CD8-positive, alpha-beta memory T cell (primary cell): ENCODE measurements around the gene BBS7. TPM values are rescaled to one million over a fixed set of nuclear protein-coding genes. Genes with fewer than 3 reads are reported as not detected.

ENCODE experiments used
- CTCF ChIA-PET: fragments of 350-600 bp; sonication (Branson Sonifier 250); formaldehyde crosslinking; loops from one replicate; lab custom pipeline; 2021; ENCODE audit warnings: antibody characterized with exemption; lab: Charles Lee
- POLR2A ChIA-PET: fragments of 350-600 bp; sonication (Branson Sonifier 250); formaldehyde crosslinking; loops from one replicate; lab custom pipeline; 2021; ENCODE audit warnings: antibody characterized with exemption; lab: Charles Lee
- DNase-seq, 5 donors: peaks; one replicate each; pipeline versions ENCODE4 v3.0.0 to v3.0.0-alpha.2; 2020 to 2022; ENCODE audit warnings: mixed read lengths in 1 of 5
- H3K27ac ChIP-seq: one replicate; pipeline ENCODE4 v1.7.0; 2013; ENCODE audit warnings: low read depth, mild to moderate bottlenecking, low read length, moderate library complexity
- H3K27me3 ChIP-seq: 2 replicates; pipeline ENCODE4 v1.7.0; 2013; ENCODE audit warnings: low read length, mild to moderate bottlenecking; ENCODE audit not compliant: insufficient read depth, poor library complexity, severe bottlenecking
- H3K36me3 ChIP-seq: 2 replicates; pipeline ENCODE4 v1.7.0; 2013; ENCODE audit warnings: mild to moderate bottlenecking, low read length, moderate library complexity; ENCODE audit not compliant: insufficient read depth
- H3K4me1 ChIP-seq: 2 replicates; pipeline ENCODE4 v1.7.0; 2013; ENCODE audit warnings: mild to moderate bottlenecking, low read length, moderate library complexity; ENCODE audit not compliant: insufficient read depth
- H3K4me3 ChIP-seq: 2 replicates; pipeline ENCODE4 v1.7.0; 2013; ENCODE audit warnings: mild to moderate bottlenecking, low read length
- H3K9me3 ChIP-seq: 2 replicates; pipeline ENCODE4 v1.7.0; 2013; ENCODE audit warnings: mild to moderate bottlenecking, low read length
- H3K27ac Mint-ChIP-seq, 8 donors: one replicate each; pipeline ENCODE4 v1.8.0; 2020 to 2021; ENCODE audit warnings: mixed read lengths in 8 of 8, mild to moderate bottlenecking in 6 of 8, inconsistent platforms in 3 of 8, moderate library complexity in 3 of 8
- H3K27me3 Mint-ChIP-seq, 2 donors: one replicate each; pipeline ENCODE4 v1.8.0; 2020 to 2021; ENCODE audit warnings: mixed read lengths in 2 of 2, mild to moderate bottlenecking in 1 of 2, moderate library complexity in 1 of 2
- H3K36me3 Mint-ChIP-seq, 3 donors: one replicate each; pipeline ENCODE4 v1.8.0; 2020 to 2021; ENCODE audit warnings: mixed read lengths in 3 of 3, inconsistent platforms in 1 of 3, mild to moderate bottlenecking in 1 of 3
- H3K4me1 Mint-ChIP-seq, 3 donors: one replicate each; pipeline ENCODE4 v1.8.0; 2020 to 2021; ENCODE audit warnings: mixed read lengths in 3 of 3, inconsistent platforms in 1 of 3, mild to moderate bottlenecking in 1 of 3
- H3K4me3 Mint-ChIP-seq, 7 donors: one replicate each; pipeline ENCODE4 v1.8.0; 2020 to 2021; ENCODE audit warnings: mixed read lengths in 7 of 7, mild to moderate bottlenecking in 6 of 7, moderate library complexity in 4 of 7, inconsistent platforms in 2 of 7
- H3K9me3 Mint-ChIP-seq, 5 donors: one replicate each; pipeline ENCODE4 v1.8.0; 2020 to 2022; ENCODE audit warnings: mixed read lengths in 5 of 5, mild to moderate bottlenecking in 3 of 5, moderate library complexity in 2 of 5, inconsistent platforms in 1 of 5
- polyA plus RNA-seq: library from polyadenylated mRNA; unstranded; fragments of 300-500 nt; fragmentation: Illumina TruSeq; gene quantifications from one replicate; pipeline ENCODE4 v1.2.3, GENCODE V29; 2021
- total RNA-seq, 2 experiments: library from RNA; stranded (reverse); gene quantifications; one replicate each; pipeline ENCODE4 v1.2.3, GENCODE V29; 2021

The BBS7 gene
- total and polyA plus RNA-seq, 3 experiments from 2014 or later: 10.8 to 23.4 (median 23.3) TPM

DNA sequence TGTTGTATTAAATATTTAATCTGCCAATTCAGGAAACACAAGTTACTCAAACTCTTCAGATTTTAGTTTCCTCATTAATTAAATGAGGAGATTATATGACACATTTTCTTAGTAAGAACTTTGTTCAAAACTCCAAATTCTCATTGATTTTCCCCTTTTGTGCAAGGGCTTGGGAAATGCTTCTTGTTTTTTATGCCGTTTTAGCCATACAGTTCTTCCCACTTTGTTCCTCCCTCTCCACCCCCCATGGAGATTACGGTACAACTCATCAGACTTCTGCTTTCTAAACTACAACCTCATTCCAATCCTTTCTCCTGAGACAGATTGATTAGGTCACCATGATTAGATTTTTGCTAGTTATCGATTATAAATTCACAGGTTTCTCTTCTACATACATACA lies 10.9 kb upstream of the BBS7 start:
- Mint-ChIP-seq H3K27me3 (peaks cover 13 to 60% of the 10 kb centered on the region in 2 donors), H3K27ac (no peak overlapping the region), H3K36me3 (peaks cover 0 to 4% (median 0%) of the 10 kb centered on the region in 3 donors), H3K9me3 (no peaks in the 10 kb centered on the region), H3K4me1 (no peaks in the 10 kb centered on the region), H3K4me3 (no peak overlapping the region)
- no peak for DNase-seq
- ChIA-PET POLR2A (no interaction called here), CTCF (no interaction called here)
- Histone ChIP-seq H3K27me3 (no peaks in the 10 kb centered on the region), H3K4me1 (no peaks in the 10 kb centered on the region), H3K4me3 (no peak overlapping the region), H3K27ac (no peak overlapping the region), H3K9me3 (no peaks in the 10 kb centered on the region), H3K36me3 (no peaks in the 10 kb centered on the region)

DNA sequence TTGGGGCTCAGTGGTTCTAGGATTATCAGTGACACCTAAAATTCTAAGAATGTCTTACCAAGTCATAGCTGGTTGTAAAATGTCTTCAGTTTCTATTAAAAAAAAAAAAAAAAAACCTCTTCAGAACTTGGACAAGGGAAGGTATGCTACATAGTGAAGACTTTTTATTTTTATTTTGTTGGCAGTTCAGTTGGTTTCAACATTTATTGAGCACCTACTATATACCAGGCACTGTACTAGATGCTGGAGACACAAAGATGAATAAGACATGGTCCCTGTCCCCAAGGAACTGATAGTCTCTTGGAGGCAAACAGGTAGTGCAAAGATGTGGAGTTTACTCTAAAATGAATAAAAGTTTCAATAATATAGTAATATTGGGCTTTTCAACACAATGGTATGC lies 8.9 kb upstream of the BBS7 start:
- H3K4me3 ChIP-seq: no peak overlapping the region
- H3K36me3 ChIP-seq: no peaks in the 10 kb centered on the region
- Mint-ChIP-seq H3K4me1 (no peaks in the 10 kb centered on the region), H3K36me3 (peaks cover 0 to 4% (median 0%) of the 10 kb centered on the region in 3 donors), H3K27me3 (peaks cover 17 to 58% of the 10 kb centered on the region in 2 donors), H3K27ac (no peak overlapping the region), H3K9me3 (no peaks in the 10 kb centered on the region), H3K4me3 (no peak overlapping the region)
- H3K4me1 ChIP-seq: no peaks in the 10 kb centered on the region
- no peak overlapping the region for H3K27ac ChIP-seq
- ChIA-PET POLR2A (interaction anchor here (0.7 kb wide), 1 partner anchor 9 kb away, joined by 7 read pairs; no protein-coding TSS in a partner anchor), CTCF (no interaction called here)
- no peaks in the 10 kb centered on the region for H3K27me3 ChIP-seq
- no peaks in the 10 kb centered on the region for H3K9me3 ChIP-seq
- no peak for DNase-seq

DNA sequence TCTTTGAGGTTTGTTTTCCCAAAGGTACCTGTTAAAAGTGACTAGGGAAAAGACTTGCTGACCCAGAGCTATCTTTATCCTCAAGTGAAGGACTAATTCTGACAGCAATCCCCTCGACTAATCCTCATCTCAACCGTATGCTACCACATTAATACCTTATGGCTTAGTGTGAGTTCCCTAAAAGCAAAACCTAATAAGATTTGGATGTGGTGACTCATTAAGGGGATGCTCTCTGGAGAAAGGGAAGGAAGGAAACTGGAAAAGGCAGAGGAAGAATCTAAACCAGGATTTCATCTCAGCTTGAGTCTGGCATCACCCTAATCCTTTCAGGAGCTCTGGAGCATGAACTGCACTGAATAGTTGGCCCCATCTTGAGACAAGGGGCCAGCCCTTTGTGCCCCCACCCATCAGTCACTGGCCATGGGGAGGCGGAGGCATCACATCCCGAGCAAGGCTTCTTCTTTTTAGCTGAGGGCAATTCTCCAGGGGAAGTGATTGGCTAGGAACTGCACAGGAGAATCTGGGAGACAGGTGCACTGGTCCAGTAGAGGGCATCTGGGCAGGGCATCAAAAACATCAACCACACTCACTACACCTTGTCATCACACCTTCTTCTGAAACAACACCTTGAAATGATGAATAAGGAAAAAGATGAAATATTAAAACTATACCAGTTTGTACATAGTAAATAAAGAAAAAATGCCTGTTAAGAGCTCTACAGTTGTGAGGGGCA lies 6.9 kb upstream of the BBS7 start:
- POLR2A ChIA-PET: no interaction called here
- H3K27me3 Mint-ChIP-seq: peaks cover 16 to 69% of the 10 kb centered on the region in 2 donors
- CTCF ChIA-PET: no interaction called here

DNA sequence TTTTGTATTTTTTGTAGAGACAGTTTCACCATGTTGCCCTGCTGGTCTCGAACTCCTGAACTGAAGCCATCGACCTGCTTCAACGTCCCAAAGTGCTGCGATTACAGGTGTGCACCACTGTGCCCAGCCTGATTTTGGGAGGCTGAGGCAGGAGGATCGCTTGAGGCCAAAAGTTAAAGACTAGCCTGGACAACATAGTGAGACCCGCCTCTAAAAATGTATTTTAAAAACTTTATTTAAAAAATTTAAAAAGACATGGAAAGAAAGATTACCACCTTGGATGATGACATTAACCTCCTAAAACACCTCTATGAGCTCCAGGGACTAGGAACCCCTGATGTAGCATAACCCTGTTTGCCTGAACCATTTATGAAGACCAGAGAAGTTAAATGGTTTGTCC lies 5.8 kb upstream of the BBS7 start:
- Mint-ChIP-seq H3K4me3 (no peak overlapping the region), H3K27me3 (peaks cover 21 to 65% of the 10 kb centered on the region in 2 donors), H3K9me3 (no peaks in the 10 kb centered on the region), H3K4me1 (peaks cover 0 to under 1% (median under 1%) of the 10 kb centered on the region in 3 donors), H3K27ac (no peak overlapping the region), H3K36me3 (peaks cover 0 to 4% (median 0%) of the 10 kb centered on the region in 3 donors)
- Histone ChIP-seq H3K4me1 (no peaks in the 10 kb centered on the region), H3K27me3 (no peaks in the 10 kb centered on the region), H3K36me3 (no peaks in the 10 kb centered on the region), H3K4me3 (no peak overlapping the region), H3K9me3 (no peaks in the 10 kb centered on the region), H3K27ac (no peak overlapping the region)
- DNase-seq: no peak
- POLR2A ChIA-PET: no interaction called here
- CTCF ChIA-PET: no interaction called here

More for the DNA sequence above, 6.9 kb upstream of the BBS7 start:
- Histone ChIP-seq H3K27me3 (no peaks in the 10 kb centered on the region), H3K4me1 (no peaks in the 10 kb centered on the region), H3K27ac (no peak overlapping the region), H3K4me3 (no peak overlapping the region), H3K36me3 (no peaks in the 10 kb centered on the region), H3K9me3 (no peaks in the 10 kb centered on the region)
- no peak overlapping the region for H3K4me3 Mint-ChIP-seq
- no peaks in the 10 kb centered on the region for H3K9me3 Mint-ChIP-seq
- DNase-seq: no peak
- H3K4me1 Mint-ChIP-seq: no peaks in the 10 kb centered on the region
- H3K36me3 Mint-ChIP-seq: peaks cover 0 to 4% (median 0%) of the 10 kb centered on the region in 3 donors
- H3K27ac Mint-ChIP-seq: peak overlapping the region in 1 of 8 donors; percentile 17

DNA sequence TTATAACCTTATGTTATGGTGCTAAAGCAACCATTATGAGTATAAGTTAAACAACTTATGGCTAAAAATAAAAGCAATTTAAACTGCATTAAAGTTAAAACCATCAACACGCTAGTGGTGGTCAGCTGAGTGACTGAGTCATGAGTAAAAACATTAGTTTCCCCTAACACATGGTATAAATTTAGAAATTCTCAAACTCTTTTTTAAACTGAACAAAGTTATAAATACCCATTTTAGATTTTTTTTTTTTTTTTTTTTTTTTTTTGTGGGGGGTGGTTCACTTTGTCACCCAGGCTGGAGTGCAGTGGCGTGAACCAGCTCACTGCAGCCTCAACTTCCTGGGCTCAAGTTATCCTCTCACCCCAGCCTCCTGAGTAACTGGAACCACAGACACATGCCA lies 5.4 kb upstream of the BBS7 start:
- H3K27me3 ChIP-seq: no peaks in the 10 kb centered on the region
- DNase-seq: no peak
- Mint-ChIP-seq H3K36me3 (peaks cover 0 to 4% (median 0%) of the 10 kb centered on the region in 3 donors), H3K27me3 (peaks cover 21 to 64% of the 10 kb centered on the region in 2 donors), H3K4me1 (peaks cover 4 to 5% (median 5%) of the 10 kb centered on the region in 3 donors), H3K4me3 (no peak overlapping the region), H3K9me3 (no peaks in the 10 kb centered on the region), H3K27ac (no peak overlapping the region)
- H3K27ac ChIP-seq: no peak overlapping the region
- H3K36me3 ChIP-seq: no peaks in the 10 kb centered on the region
- CTCF ChIA-PET: interaction anchor here (0.7 kb wide), 1 partner anchor 10 kb away, joined by 3 read pairs; no protein-coding TSS in a partner anchor
- no peak overlapping the region for H3K4me3 ChIP-seq
- H3K4me1 ChIP-seq: no peaks in the 10 kb centered on the region
- POLR2A ChIA-PET: no interaction called here
- no peaks in the 10 kb centered on the region for H3K9me3 ChIP-seq

DNA sequence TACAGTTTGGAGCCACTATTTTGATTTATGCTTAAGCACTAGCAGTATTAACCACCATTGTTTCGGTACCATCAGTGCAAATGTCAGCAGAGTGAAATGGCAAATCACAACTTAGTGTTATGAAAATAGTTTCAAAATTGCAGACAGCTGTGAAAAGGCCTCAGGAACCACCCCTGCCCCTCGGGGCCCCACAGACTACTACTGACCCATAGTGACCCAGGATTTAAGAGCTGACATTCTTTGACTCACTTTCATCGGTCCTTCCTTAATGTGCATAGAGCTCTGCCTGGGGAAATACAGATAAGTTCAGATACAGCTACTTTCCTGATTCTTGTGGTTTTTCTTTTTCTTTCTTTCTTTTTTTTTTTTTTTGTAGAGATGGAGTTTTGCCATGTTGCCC lies 3.3 kb upstream of the BBS7 start:
- H3K36me3 ChIP-seq: no peaks in the 10 kb centered on the region
- ChIA-PET CTCF (interaction anchor here (1.0 kb wide), 1 partner anchor 11 kb away, joined by 3 read pairs; no protein-coding TSS in a partner anchor), POLR2A (no interaction called here)
- H3K9me3 ChIP-seq: no peaks in the 10 kb centered on the region
- Mint-ChIP-seq H3K9me3 (no peaks in the 10 kb centered on the region), H3K4me1 (peaks cover 14 to 20% (median 20%) of the 10 kb centered on the region in 3 donors), H3K27ac (no peak overlapping the region), H3K36me3 (peaks cover 0 to 9% (median 4%) of the 10 kb centered on the region in 3 donors), H3K27me3 (peaks cover 21 to 45% of the 10 kb centered on the region in 2 donors), H3K4me3 (no peak overlapping the region)
- no peak overlapping the region for H3K4me3 ChIP-seq
- H3K4me1 ChIP-seq: peaks cover 7% of the 10 kb centered on the region
- H3K27ac ChIP-seq: no peak overlapping the region
- no peaks in the 10 kb centered on the region for H3K27me3 ChIP-seq
- no peak for DNase-seq

DNA sequence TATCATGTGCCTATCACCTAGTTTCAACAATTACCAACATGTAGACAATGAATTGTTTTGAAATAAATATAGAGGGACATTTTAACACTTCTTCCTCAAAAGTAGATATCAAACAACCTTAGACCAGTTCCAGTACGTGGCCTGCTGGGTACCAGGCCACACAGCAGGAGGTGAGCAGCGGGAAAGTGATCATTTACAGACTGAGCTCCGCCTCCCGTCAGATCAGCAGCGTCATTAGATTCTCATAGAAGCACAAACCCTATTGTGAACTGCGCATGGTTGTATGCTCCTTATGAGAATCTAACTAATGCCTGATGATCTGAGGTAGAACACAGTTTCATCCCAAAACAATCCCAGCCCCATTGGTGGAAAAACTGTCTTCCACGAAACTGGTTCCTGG lies 6.5 kb downstream of the BBS7 start:
- no peak for DNase-seq
- ChIA-PET CTCF (no interaction called here), POLR2A (no interaction called here)
- H3K27me3 ChIP-seq: no peaks in the 10 kb centered on the region
- H3K9me3 ChIP-seq: no peaks in the 10 kb centered on the region
- no peaks in the 10 kb centered on the region for H3K4me1 ChIP-seq
- H3K4me1 Mint-ChIP-seq: peaks cover 11 to 16% (median 12%) of the 10 kb centered on the region in 3 donors
- no peak overlapping the region for H3K4me3 ChIP-seq
- H3K27me3 Mint-ChIP-seq: no peaks in the 10 kb centered on the region
- no peaks in the 10 kb centered on the region for H3K9me3 Mint-ChIP-seq
- H3K4me3 Mint-ChIP-seq: no peak overlapping the region
- no peaks in the 10 kb centered on the region for H3K36me3 ChIP-seq
- no peak overlapping the region for H3K27ac ChIP-seq
- peak overlapping the region in 1 of 8 donors; percentile 10 for H3K27ac Mint-ChIP-seq
- H3K36me3 Mint-ChIP-seq: peaks cover 11 to 44% (median 13%) of the 10 kb centered on the region in 3 donors

DNA sequence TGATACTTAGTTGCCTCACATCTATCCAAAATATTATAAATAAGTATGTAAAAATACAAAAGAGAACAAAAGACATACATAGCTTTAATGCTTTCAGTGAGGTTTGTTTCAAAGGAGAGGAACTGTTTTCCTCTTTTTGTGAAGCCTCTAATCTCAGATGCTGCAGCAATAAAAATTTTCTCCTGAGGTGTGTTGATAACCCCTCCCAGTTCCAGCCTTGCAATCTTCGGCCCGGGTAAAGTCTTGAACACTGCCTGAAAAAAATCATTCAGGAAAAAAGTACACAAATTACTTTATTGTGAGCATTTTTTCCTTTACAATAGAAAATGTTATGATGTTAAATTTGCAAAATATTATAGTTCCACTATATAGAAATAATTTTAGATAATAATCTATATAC lies 8.8 kb downstream of the BBS7 start:
- Histone ChIP-seq H3K9me3 (no peaks in the 10 kb centered on the region), H3K27ac (no peak overlapping the region), H3K4me1 (no peaks in the 10 kb centered on the region), H3K27me3 (no peaks in the 10 kb centered on the region), H3K4me3 (no peak overlapping the region), H3K36me3 (no peaks in the 10 kb centered on the region)
- H3K4me3 Mint-ChIP-seq: no peak overlapping the region
- DNase-seq: no peak
- CTCF ChIA-PET: no interaction called here
- H3K27me3 Mint-ChIP-seq: no peaks in the 10 kb centered on the region
- no peak overlapping the region for H3K27ac Mint-ChIP-seq
- POLR2A ChIA-PET: no interaction called here
- no peaks in the 10 kb centered on the region for H3K9me3 Mint-ChIP-seq
- H3K36me3 Mint-ChIP-seq: peaks cover 9 to 47% (median 9%) of the 10 kb centered on the region in 3 donors
- peaks cover 6 to 13% (median 10%) of the 10 kb centered on the region in 3 donors for H3K4me1 Mint-ChIP-seq
